ENCODE measurements around the gene CD83. TPM values are rescaled to one million over a fixed set of nuclear protein-coding genes. Genes with fewer than 3 reads are reported as not detected.

Gene CD83
- total RNA-seq, 1 donor from 2014 or later, result 5.4 TPM

Other genes with a start within 250 kb of the CD83 start
- 10.8 and 17.7 TPM in 2 replicates for gene RNF182, start 192.8 kb upstream of the CD83 start, total RNA-seq